Measurements from ENCODE around the gene RCAN1. TPM values are rescaled to one million over a fixed set of nuclear protein-coding genes. Genes with fewer than 3 reads are reported as not detected.

The RCAN1 gene
- total and polyA plus RNA-seq, 2 of the 13 experiments (the other 11 are each of a cell fraction or from before 2014, with no cell fraction given), result 9.4 to 34.1 TPM

GRCh38 chr21:34579411-34579810 lies 35.5 kb downstream of the RCAN1 start (continued):
- TF ChIP-seq TFDP1 (CRISPR knock-in tag; IDR thresholded peaks at IDR 0.05; ENCODE audit: borderline replicate concordance) (no peak), CTCF (CRISPR knock-in tag; IDR thresholded peaks at IDR 0.05) (no peak), ZFY (CRISPR knock-in tag; IDR thresholded peaks at IDR 0.05) (no peak), THAP7 (CRISPR knock-in tag; IDR thresholded peaks at IDR 0.05) (no peak), CERS6 (CRISPR knock-in tag; IDR thresholded peaks at IDR 0.05) (no peak)

- in situ Hi-C loops (cut with HindIII; ENCODE audit: extremely low pct_ligation_motif_present, low pct_unique_long_range_greater_than_20kb) (no loop called here), intact Hi-C loops (cut with micrococcal nuclease; ENCODE audit: unreplicated experiment) (no loop called here)
- no peaks in the 10 kb centered on the region for H3K27me3 ChIP-seq (ENCODE audit: control insufficient read depth in 1 of 2, insufficient read depth in 2 of 2, low read length in 2 of 2)
- CTCF ChIA-PET (ENCODE audit: low intra/inter-chr PET ratio, low total read pairs), result no interaction called here
- no peaks in the 10 kb centered on the region for H4K20me1 ChIP-seq (ENCODE audit: insufficient read depth, low read length)
- H3K36me3 ChIP-seq (replicated peaks in 1 of 2; ENCODE audit: control insufficient read depth in 1 of 2, insufficient read depth in 2 of 2, low read length in 2 of 2), result no peaks in the 10 kb centered on the region
- H3K9ac ChIP-seq (ENCODE audit: insufficient read depth, low read depth, low read length), result no peak overlapping the region
- 80% methylated on average over 5 of the region's 5 CpGs for WGBS (ENCODE audit: low lambda C conversion rate)
- H3K4me2 ChIP-seq (ENCODE audit: low read depth, low read length), result no peak overlapping the region
- H3K4me3 ChIP-seq (replicated peaks in 1 of 3; ENCODE audit: insufficient read depth in 1 of 3, low read depth in 2 of 3, low read length in 3 of 3), result no peak overlapping the region
- BruUV-seq (replicated peaks), result no TSS peak
- H3K4me1 ChIP-seq (ENCODE audit: insufficient read depth, low read length), result peaks cover 18% of the 10 kb centered on the region
- no peak overlapping the region for H3K27ac ChIP-seq (ENCODE audit: extremely low read length, insufficient read depth, low read length)
- H3K79me2 ChIP-seq (ENCODE audit: insufficient read depth, low read length), result no peaks in the 10 kb centered on the region
- FAIRE-seq, result no peak
- H3K9me3 ChIP-seq (ENCODE audit: low read length), result no peaks in the 10 kb centered on the region
- no peak for DNase-seq (ENCODE audit: low spot score)
- POLR2A ChIA-PET, result no interaction called here
- H2AFZ ChIP-seq (ENCODE audit: low read length), result no peak overlapping the region
- no peak for ATAC-seq
- no peak for TF ChIP-seq ZNF329 (CRISPR knock-in tag; IDR thresholded peaks at IDR 0.05; ENCODE audit: low read depth)
- no peak for TF ChIP-seq KAT7 (CRISPR knock-in tag; IDR thresholded peaks at IDR 0.05; ENCODE audit: borderline replicate concordance)
- no peak for TF ChIP-seq ZFYVE20 (CRISPR knock-in tag; IDR thresholded peaks at IDR 0.05; ENCODE audit: borderline replicate concordance, low read depth)
- TF ChIP-seq ZNF24 (IDR thresholded peaks at IDR 0.05), result no peak
- no peak for TF ChIP-seq ZBTB37 (CRISPR knock-in tag; IDR thresholded peaks at IDR 0.05)
- TF ChIP-seq GFI1 (CRISPR knock-in tag; IDR thresholded peaks at IDR 0.05; ENCODE audit: borderline replicate concordance), result no peak
- TF ChIP-seq GMEB1 (CRISPR knock-in tag; IDR thresholded peaks at IDR 0.05; ENCODE audit: borderline replicate concordance), result no peak
- TF ChIP-seq CENPX (CRISPR knock-in tag; IDR thresholded peaks at IDR 0.05), result no peak
- no peak for TF ChIP-seq ATM (IDR thresholded peaks at IDR 0.05; ENCODE audit: borderline replicate concordance)
- TF ChIP-seq SIX4 (CRISPR knock-in tag; IDR thresholded peaks at IDR 0.05), result no peak
- TF ChIP-seq SMARCE1 (IDR thresholded peaks at IDR 0.05; ENCODE audit: borderline replicate concordance), result no peak
These were observed 38.8 kb downstream of the RCAN1 start for GRCh38 chr21:34576041-34576511.

Measured in HepG2 (cell line).